Activated CD4-positive, alpha-beta memory T cell treated with anti-CD3 and anti-CD28 coated beads for 36 hours (primary cell): ENCODE measurements around the gene SURF1. TPM values are rescaled to one million over a fixed set of nuclear protein-coding genes. Genes with fewer than 3 reads are reported as not detected.

Experiments
- CTCF ChIA-PET: fragments of 350-600 bp; sonication (Branson Sonifier 250); formaldehyde crosslinking; loops from one replicate; lab custom pipeline; 2021; ENCODE audit warnings: antibody characterized with exemption, inconsistent platforms; lab: Charles Lee
- POLR2A ChIA-PET: fragments of 350-600 bp; sonication (Branson Sonifier 250); formaldehyde crosslinking; loops from one replicate; lab custom pipeline; 2021; ENCODE audit warnings: antibody characterized with exemption; lab: Charles Lee
- DNase-seq: peaks from one replicate; pipeline ENCODE4 v3.0.0-alpha.2; 2020
- H3K27ac Mint-ChIP-seq: one replicate; pipeline ENCODE4 v1.8.0; 2021; ENCODE audit warnings: mixed read lengths
- H3K27me3 Mint-ChIP-seq: one replicate; pipeline ENCODE4 v1.8.0; 2021; ENCODE audit warnings: mixed read lengths
- H3K36me3 Mint-ChIP-seq: one replicate; pipeline ENCODE4 v1.8.0; 2021; ENCODE audit warnings: mixed read lengths
- H3K4me1 Mint-ChIP-seq: one replicate; pipeline ENCODE4 v1.8.0; 2021; ENCODE audit warnings: low read depth, mixed read lengths
- H3K4me3 Mint-ChIP-seq: one replicate; pipeline ENCODE4 v1.8.0; 2021; ENCODE audit warnings: mild to moderate bottlenecking, mixed read lengths
- H3K9me3 Mint-ChIP-seq: one replicate; pipeline ENCODE4 v1.8.0; 2021; ENCODE audit warnings: mixed read lengths
- intact Hi-C: fragments of 100-400 bp; cut with micrococcal nuclease; formaldehyde crosslinking; loops from one replicate; pipeline ENCODE4 v1.15.1; 2023
- total RNA-seq, 2 experiments: library from RNA; stranded (reverse); gene quantifications; one replicate each; pipeline ENCODE4 v1.2.3, GENCODE V29; 2021

Gene SURF1, protein sequence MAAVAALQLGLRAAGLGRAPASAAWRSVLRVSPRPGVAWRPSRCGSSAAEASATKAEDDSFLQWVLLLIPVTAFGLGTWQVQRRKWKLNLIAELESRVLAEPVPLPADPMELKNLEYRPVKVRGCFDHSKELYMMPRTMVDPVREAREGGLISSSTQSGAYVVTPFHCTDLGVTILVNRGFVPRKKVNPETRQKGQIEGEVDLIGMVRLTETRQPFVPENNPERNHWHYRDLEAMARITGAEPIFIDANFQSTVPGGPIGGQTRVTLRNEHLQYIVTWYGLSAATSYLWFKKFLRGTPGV
- 10 to 100 TPM; 24.7 to 26.0 TPM for total RNA-seq

DNA sequence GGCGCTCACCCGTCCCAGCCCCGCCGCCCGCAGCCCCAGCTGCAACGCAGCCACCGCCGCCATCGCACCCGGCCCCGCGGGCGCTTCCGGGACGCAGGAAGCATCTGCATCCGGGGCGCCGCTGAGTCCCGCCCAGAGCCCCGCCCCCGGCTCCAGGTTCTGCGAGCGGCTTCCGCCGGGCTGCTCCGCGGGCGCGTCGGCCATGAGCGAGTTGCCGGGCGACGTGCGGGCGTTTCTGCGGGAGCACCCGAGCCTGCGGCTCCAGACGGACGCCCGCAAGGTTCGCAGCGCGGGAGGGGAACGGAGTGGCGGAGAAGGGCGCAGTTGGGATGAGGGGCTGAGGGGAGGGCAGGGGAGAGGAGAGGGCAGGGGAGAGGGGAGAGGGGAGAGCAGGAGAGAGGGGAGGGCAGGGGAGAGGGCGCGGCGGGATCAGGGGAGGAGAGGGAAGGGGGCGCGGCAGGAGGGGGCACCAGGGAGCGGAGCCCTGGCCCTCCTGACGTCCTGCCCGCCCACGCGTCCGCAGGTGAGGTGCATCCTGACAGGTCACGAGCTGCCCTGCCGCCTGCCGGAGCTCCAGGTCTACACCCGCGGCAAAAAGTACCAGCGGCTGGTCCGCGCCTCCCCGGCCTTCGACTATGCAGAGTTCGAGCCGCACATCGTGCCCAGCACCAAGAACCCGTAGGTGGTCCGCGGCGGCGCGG, at the start of gene SURF1, which contains the start of gene SURF2:
Gene SURF1 (minus strand): TSS at position 97 of the 701 bp plus-strand sequence. CDS start 34 bp downstream, at position 63.
Gene SURF2 (plus strand): TSS at position 160 of the 701 bp plus-strand sequence. CDS start 43 bp downstream, at position 203.
- intact Hi-C loops, result loop anchor here (1.0 to 10.0 kb wide), 4 partner anchors 8 to 128 kb away; partner anchors contain the start of genes MED22 and RPL7A
- CTCF ChIA-PET, result interaction anchor here (0.9 to 7.6 kb wide), 6 partner anchors 10 to 48 kb away, joined by 3 to 69 read pairs (median 3); no protein-coding TSS in a partner anchor
- Mint-ChIP-seq H3K27me3 (no peaks in the 10 kb centered on the region), H3K4me1 (peaks cover 53% of the 10 kb centered on the region), H3K4me3 (peak within 1 kb of the TSS; percentile 84), H3K9me3 (no peaks in the 10 kb centered on the region), H3K27ac (peak within 1 kb of the TSS; percentile 81), H3K36me3 (peaks cover 29% of the 10 kb centered on the region)
- POLR2A ChIA-PET, result interaction anchor here (2.6 to 14.0 kb wide), 2 partner anchors 8 to 12 kb away, joined by 21 to 381 read pairs; partner anchors contain the start of genes MED22 and RPL7A
- DNase-seq, result peak; percentile 93

DNA sequence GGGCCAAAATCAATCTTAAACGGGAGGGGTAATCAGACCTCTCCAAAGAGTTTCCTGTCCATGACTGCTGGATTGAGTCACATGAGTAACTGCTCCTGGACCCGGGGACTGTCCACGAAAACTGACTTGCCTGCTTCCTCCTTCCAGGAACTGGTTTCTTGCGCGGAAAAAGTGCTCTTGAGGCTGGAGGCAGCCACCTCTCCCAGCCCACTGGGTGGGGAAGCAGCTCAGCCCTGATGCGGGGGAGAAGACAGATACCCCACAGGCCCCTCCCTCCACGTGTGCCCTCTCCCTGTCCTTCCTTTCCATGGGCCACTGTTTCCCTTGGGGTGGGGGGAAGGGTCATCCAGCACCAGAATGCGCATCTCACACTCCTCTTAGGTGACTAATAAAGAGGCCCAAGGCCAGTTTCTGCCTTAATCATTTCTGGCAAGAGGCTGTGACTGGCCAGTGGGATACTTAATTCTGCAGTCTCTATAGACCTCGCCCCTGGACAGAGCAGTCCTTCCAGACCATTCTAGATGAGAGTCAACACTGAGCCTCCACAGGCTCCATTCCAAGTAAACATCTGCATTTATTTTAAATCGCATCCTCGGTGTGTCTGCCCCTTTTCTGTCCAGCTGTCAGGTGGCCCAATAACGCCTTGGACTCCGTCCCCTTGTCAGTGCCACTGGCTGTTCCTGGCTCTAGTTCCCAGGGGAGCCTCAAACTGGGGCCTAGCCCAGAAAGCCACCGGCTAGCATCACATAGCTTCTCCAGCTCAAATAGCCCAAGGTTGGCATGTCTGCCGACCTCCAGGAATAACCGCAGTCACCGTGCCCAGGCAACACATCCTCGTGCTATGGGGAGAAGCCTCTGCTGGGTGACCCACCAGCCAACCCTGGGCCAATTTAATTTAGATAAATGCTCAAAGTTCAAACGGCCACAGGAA, 49.5 kb upstream of the SURF1 start:
- Mint-ChIP-seq H3K4me3 (no peak overlapping the region), H3K27me3 (no peaks in the 10 kb centered on the region), H3K9me3 (no peaks in the 10 kb centered on the region), H3K36me3 (peaks cover 35% of the 10 kb centered on the region), H3K27ac (no peak overlapping the region), H3K4me1 (peaks cover 14% of the 10 kb centered on the region)
- POLR2A ChIA-PET, result no interaction called here
- DNase-seq, result no peak
- CTCF ChIA-PET, result interaction anchor here (0.9 to 1.2 kb wide), 3 partner anchors 11 to 81 kb away, joined by 3 to 7 read pairs (median 4); no protein-coding TSS in a partner anchor
- intact Hi-C loops, result loop anchor here (1.0 to 10.0 kb wide), 3 partner anchors 51 to 221 kb away; partner anchors contain the start of genes SURF1 and SURF2

DNA sequence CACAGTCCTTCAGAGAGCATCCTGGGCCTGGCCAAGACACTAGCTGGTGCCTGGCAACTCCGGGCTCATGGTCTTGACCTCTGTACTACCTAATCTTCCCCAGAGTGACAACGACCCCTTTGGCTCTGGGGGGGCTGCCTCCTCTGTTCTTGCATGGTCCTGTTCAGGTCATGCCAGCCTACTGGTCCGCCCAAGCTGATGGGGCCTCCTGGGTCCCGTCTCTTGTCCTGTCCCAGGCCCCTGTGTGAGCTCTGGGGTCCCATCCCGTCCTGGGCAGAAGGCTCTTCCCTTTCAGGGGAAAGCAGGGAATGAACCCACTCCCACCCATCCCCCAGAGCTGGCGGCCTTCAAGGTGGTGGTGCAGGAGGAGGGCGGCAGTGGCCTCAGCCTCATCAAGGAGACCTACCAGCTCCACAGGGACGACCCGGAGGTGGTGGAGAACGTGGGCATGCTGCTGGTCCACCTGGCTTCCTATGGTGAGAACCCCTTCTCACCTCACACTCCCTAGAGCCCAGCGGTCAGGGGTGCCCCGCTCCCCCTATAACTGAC, 48.2 kb upstream of the SURF1 start:
- ChIA-PET POLR2A (interaction anchor here (0.9 kb wide), 1 partner anchor 29 kb away, joined by 3 read pairs; no protein-coding TSS in a partner anchor), CTCF (interaction anchor here (0.8 to 2.4 kb wide), 9 partner anchors 46 to 218 kb away, joined by 3 to 8 read pairs (median 4); partner anchors contain the start of genes MED22, RPL7A, SURF1 and SURF2)
- intact Hi-C loops, result loop anchor here (5.0 to 10.0 kb wide), 3 partner anchors 50 to 220 kb away; partner anchors contain the start of genes SURF1 and SURF2
- no peak for DNase-seq
- Mint-ChIP-seq H3K27ac (no peak overlapping the region), H3K9me3 (no peaks in the 10 kb centered on the region), H3K36me3 (peaks cover 27% of the 10 kb centered on the region), H3K4me1 (peaks cover 14% of the 10 kb centered on the region), H3K4me3 (no peak overlapping the region), H3K27me3 (no peaks in the 10 kb centered on the region)

DNA sequence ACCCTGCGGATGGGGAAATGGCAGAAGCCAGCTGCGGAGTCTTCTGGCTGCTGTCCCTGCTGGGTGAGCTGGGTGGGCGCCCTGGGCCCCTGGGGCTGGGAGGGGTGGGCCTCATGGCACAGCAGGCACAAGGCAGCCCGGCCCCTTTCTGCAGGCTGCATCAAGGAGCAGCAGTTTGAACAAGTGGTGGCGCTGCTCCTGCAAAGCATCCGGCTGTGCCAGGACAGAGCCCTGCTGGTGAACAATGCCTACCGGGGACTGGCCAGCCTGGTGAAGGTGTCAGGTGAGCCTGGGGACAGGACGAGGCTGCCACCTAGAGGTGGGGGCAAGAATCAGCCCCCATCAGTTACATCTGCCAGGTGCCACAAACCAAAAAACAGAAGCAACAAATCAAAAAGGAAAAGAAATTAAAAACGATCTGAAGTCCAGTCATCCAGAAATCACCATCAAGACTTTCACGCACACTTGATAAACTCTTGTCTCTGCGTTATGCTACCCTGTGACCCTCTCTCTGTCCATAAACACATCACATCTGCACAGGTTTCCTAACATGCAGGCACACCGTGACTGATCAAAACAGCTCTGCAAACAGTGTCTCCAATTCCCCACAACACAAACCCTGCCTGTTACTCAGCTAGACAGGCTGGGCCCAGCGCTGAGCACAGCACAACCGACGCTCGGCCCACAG, 47.6 kb upstream of the SURF1 start:
- peak; percentile 75 for DNase-seq
- POLR2A ChIA-PET, result interaction anchor here (0.9 to 1.0 kb wide), 2 partner anchors 12 to 29 kb away, joined by 3 read pairs; no protein-coding TSS in a partner anchor
- Mint-ChIP-seq H3K27me3 (no peaks in the 10 kb centered on the region), H3K36me3 (peaks cover 27% of the 10 kb centered on the region), H3K9me3 (no peaks in the 10 kb centered on the region), H3K4me1 (peaks cover 14% of the 10 kb centered on the region), H3K27ac (no peak overlapping the region), H3K4me3 (no peak overlapping the region)
- CTCF ChIA-PET, result interaction anchor here (0.8 to 2.4 kb wide), 10 partner anchors 46 to 218 kb away, joined by 3 to 8 read pairs (median 4); partner anchors contain the start of genes MED22, RPL7A, SURF1 and SURF2
- intact Hi-C loops, result loop anchor here (5.0 to 10.0 kb wide), 3 partner anchors 49 to 219 kb away; partner anchors contain the start of genes SURF1 and SURF2

DNA sequence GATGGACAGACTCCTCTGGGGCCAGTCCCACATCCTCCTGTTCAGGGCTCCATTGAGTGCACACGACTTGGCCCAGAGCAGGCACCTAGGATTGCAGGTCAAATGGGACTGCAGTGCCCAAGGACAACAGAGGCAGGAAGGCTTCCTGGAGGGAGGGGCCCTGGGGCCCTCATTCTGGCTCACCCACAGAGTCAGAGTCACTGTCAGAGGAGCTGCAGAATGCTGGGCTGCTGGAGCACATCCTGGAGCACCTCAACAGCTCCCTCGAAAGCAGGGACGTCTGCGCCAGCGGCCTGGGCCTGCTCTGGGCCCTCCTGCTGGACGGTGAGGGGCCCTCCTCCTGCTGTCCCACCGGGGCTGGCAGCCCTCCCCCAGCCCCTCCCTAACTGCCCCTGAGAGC, 46.4 kb upstream of the SURF1 start:
- Mint-ChIP-seq H3K27me3 (no peaks in the 10 kb centered on the region), H3K27ac (no peak overlapping the region), H3K4me3 (no peak overlapping the region), H3K4me1 (peaks cover 13% of the 10 kb centered on the region), H3K36me3 (peaks cover 26% of the 10 kb centered on the region), H3K9me3 (no peaks in the 10 kb centered on the region)
- ChIA-PET CTCF (interaction anchor here (0.6 to 2.4 kb wide), 4 partner anchors 26 to 84 kb away, joined by 3 to 8 read pairs (median 4); no protein-coding TSS in a partner anchor), POLR2A (interaction anchor here (1.5 kb wide), 1 partner anchor 54 kb away, joined by 5 read pairs; the partner anchor contains the start of genes MED22 and RPL7A)
- intact Hi-C loops, result loop anchor here (5.0 to 10.0 kb wide), 3 partner anchors 48 to 218 kb away; partner anchors contain the start of genes SURF1 and SURF2
- DNase-seq, result no peak

DNA sequence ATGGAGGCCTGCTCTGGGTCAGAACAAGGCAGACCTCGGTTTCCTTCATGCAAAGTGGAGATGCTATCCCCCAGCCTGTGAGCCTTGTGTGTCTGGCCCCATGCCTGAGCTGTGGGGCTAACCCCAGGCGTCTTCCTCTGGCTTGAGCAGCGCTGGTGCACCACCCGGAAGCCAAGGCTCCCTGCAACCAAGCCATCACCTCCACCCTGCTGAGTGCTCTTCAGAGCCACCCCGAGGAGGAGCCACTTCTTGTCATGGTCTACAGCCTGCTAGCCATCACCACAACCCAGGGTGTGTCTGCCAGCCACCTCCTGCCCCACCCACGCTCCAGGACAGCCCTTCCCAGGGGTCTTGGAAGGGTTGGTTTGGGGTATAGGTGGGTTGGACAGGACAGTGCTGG, 45.3 kb upstream of the SURF1 start:
- Mint-ChIP-seq H3K27ac (no peak overlapping the region), H3K27me3 (no peaks in the 10 kb centered on the region), H3K4me3 (no peak overlapping the region), H3K36me3 (peaks cover 17% of the 10 kb centered on the region), H3K9me3 (no peaks in the 10 kb centered on the region), H3K4me1 (peaks cover 4% of the 10 kb centered on the region)
- POLR2A ChIA-PET, result interaction anchor here (0.7 to 1.5 kb wide), 2 partner anchors 25 to 53 kb away, joined by 3 to 5 read pairs; partner anchors contain the start of genes MED22 and RPL7A
- intact Hi-C loops, result loop anchor here (5.0 to 10.0 kb wide), 3 partner anchors 47 to 217 kb away; partner anchors contain the start of genes SURF1 and SURF2
- DNase-seq, result no peak
- CTCF ChIA-PET, result no interaction called here

DNA sequence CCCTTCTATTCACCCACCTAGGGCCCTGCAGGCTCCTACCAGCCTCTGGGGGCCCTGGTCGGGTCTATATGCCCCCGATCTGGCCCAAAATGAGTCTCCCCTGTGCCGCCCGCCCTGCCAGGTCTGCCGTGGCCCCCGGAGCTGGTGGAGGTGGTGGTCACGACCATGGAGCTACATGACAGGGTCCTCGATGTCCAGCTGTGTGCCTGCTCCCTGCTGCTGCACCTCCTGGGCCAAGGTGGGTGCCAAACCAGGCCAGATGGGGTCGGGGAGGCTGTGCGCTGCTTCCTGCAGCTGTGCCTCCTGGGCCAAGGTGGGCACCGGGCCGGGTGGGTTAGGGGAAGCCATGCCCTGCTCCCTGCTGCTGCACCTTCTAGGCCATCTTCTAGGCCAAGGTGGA, 44.0 kb upstream of the SURF1 start:
- no peak for DNase-seq
- Mint-ChIP-seq H3K36me3 (peaks cover 5% of the 10 kb centered on the region), H3K27ac (no peak overlapping the region), H3K9me3 (no peaks in the 10 kb centered on the region), H3K27me3 (no peaks in the 10 kb centered on the region), H3K4me1 (peaks cover 4% of the 10 kb centered on the region), H3K4me3 (no peak overlapping the region)
- ChIA-PET CTCF (no interaction called here), POLR2A (no interaction called here)
- intact Hi-C loops, result loop anchor here (5.0 to 10.0 kb wide), 3 partner anchors 45 to 215 kb away; partner anchors contain the start of genes SURF1 and SURF2

DNA sequence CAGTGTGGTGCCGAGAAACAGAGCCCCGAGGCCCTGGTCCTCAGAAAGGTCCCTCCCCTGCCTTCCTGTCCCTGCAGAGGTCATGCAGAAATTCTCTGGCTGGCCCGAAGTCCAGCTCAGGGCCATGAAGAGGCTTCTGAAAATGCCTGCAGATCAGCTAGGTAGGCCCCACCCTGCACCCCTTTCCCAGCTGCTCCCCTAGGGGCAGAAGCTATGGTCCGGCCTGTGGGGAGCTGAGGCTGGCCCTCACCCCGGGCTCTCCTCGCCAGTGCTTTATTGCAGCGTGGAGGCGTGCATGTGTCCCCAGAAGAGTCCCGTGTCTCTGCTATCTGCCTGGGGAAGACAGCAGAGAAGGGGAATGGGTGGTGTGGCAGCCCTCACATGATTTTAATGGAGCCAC, 41.6 kb upstream of the SURF1 start:
- no peaks in the 10 kb centered on the region for H3K9me3 Mint-ChIP-seq
- no peak overlapping the region for H3K27ac Mint-ChIP-seq
- CTCF ChIA-PET, result interaction anchor here (1.3 kb wide), 1 partner anchor 21 kb away, joined by 3 read pairs; no protein-coding TSS in a partner anchor
- intact Hi-C loops, result no loop called here
- no peaks in the 10 kb centered on the region for H3K27me3 Mint-ChIP-seq
- H3K36me3 Mint-ChIP-seq, result no peaks in the 10 kb centered on the region
- H3K4me3 Mint-ChIP-seq, result no peak overlapping the region
- POLR2A ChIA-PET, result no interaction called here
- no peaks in the 10 kb centered on the region for H3K4me1 Mint-ChIP-seq
- no peak for DNase-seq

DNA sequence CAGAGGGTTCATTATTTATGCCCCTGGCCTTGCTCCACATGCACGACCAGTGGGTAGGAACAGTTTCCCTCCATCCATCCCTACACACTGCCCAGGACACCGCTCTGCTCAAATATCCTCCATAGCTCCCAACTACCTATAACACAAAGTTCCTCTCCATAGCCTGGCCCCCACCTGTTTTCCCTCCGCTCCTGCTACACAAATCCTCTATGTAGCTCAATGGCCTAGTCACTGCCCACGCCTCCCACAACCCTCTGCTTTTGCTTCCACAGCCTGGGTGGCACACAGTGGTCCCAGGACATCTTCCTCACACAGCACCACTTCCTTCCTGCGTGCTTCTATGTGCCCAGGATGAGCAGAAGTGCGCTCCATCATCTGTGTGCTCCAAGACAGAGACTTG, 41.1 kb upstream of the SURF1 start:
- POLR2A ChIA-PET, result no interaction called here
- intact Hi-C loops, result no loop called here
- CTCF ChIA-PET, result interaction anchor here (0.9 to 1.3 kb wide), 2 partner anchors 20 to 211 kb away, joined by 3 read pairs; no protein-coding TSS in a partner anchor
- Mint-ChIP-seq H3K27me3 (no peaks in the 10 kb centered on the region), H3K9me3 (no peaks in the 10 kb centered on the region), H3K27ac (no peak overlapping the region), H3K4me1 (no peaks in the 10 kb centered on the region), H3K36me3 (no peaks in the 10 kb centered on the region), H3K4me3 (no peak overlapping the region)
- no peak for DNase-seq

DNA sequence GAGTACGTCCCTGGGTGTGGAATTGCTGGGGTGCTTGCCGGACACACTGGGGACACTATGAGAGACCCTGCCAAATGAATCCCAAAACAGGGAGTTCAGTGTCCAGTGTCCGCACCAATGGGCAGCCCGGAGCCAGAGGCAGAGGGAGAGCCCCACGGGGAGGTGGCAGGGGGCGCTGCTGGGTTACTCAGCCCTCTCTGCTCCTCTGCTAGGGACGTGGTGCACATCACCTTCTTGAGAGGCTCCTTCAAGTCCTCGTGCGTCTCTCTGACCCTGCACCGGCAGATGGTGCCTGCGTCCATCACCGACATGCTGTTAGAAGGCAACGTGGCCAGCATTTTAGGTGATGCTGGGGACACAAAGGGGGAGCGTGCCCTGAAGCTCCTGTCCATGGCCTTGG, 40.7 kb upstream of the SURF1 start:
- POLR2A ChIA-PET, result no interaction called here
- H3K4me3 Mint-ChIP-seq, result no peak overlapping the region
- H3K4me1 Mint-ChIP-seq, result no peaks in the 10 kb centered on the region
- no peaks in the 10 kb centered on the region for H3K9me3 Mint-ChIP-seq
- no peaks in the 10 kb centered on the region for H3K27me3 Mint-ChIP-seq
- H3K36me3 Mint-ChIP-seq, result no peaks in the 10 kb centered on the region
- no peak for DNase-seq
- H3K27ac Mint-ChIP-seq, result no peak overlapping the region
- CTCF ChIA-PET, result interaction anchor here (0.9 to 1.3 kb wide), 2 partner anchors 20 to 211 kb away, joined by 3 read pairs; no protein-coding TSS in a partner anchor
- intact Hi-C loops, result no loop called here
